Endothelial cell of umbilical vein (primary cell): ENCODE results near the gene TNFSF10. TPM values are rescaled to one million over a fixed set of nuclear protein-coding genes. Genes with fewer than 3 reads are reported as not detected.

Experiments
- BruUV-seq: library from RNA; stranded (reverse); fragments of 400-500 nt; replicated peaks from 2 replicates; lab custom pipeline; 2021; lab: Mats Ljungman, UMichigan
- CTCF ChIA-PET: fragments of 300-600, 350-600 bp; sonication (Branson Sonifier 250); formaldehyde crosslinking; loops from one replicate; lab custom pipeline; 2021; ENCODE audit warnings: antibody characterized with exemption, inconsistent platforms; lab: Charles Lee
- POLR2A ChIA-PET: fragments of 300-600, 350-600 bp; sonication (Branson Sonifier 250); formaldehyde crosslinking; loops from one replicate; lab custom pipeline; 2021; ENCODE audit warnings: antibody characterized with exemption, inconsistent platforms; lab: Charles Lee
- DNase-seq: peaks from one replicate; pipeline ENCODE4 v3.0.0-alpha.2; 2011; ENCODE audit warnings: low read depth, low spot score
- FAIRE-seq: peaks from 2 replicates; lab custom pipeline; 2011; peaks lifted over from hg19 to GRCh38; lab: Jason Lieb, UNC
- H2AFZ ChIP-seq: 2 replicates; pipeline ENCODE4 v1.6.0; 2012; ENCODE audit warnings: low read depth, low read length, control low read depth, inconsistent platforms
- H3K27ac ChIP-seq: 2 replicates; pipeline ENCODE4 v1.5.1; 2011; ENCODE audit warnings: low read depth, mild to moderate bottlenecking, control low read depth, low read length, moderate library complexity; ENCODE audit not compliant: insufficient read depth
- H3K27me3 ChIP-seq, 2 experiments: 2 replicates each; pipeline versions ENCODE4 v1.6.0 to v1.6.1; 2011; ENCODE audit warnings: low read length in 2 of 2, mixed read lengths in 1 of 2; ENCODE audit not compliant: control insufficient read depth in 2 of 2, insufficient read depth in 2 of 2
- H3K36me3 ChIP-seq, 2 experiments: 2 replicates in 1 of 2; 3 replicates in 1 of 2; pipeline ENCODE4 v1.5.1; 2011; ENCODE audit warnings: low read length in 2 of 2, mild to moderate bottlenecking in 1 of 2, moderate library complexity in 1 of 2; ENCODE audit not compliant: control insufficient read depth in 2 of 2, insufficient read depth in 2 of 2; ENCODE audit errors: extremely low read depth in 1 of 2
- H3K4me1 ChIP-seq: 3 replicates; pipeline ENCODE4 v1.5.1; 2011; ENCODE audit warnings: mild to moderate bottlenecking, low read length; ENCODE audit not compliant: control insufficient read depth, insufficient read depth; ENCODE audit errors: extremely low read depth
- H3K4me2 ChIP-seq: 2 replicates; pipeline ENCODE4 v1.6.1; 2011; ENCODE audit warnings: low read length, control low read depth, mixed read lengths; ENCODE audit not compliant: insufficient read depth
- H3K4me3 ChIP-seq, 3 experiments: fragments of 200-600 bp in 1 of 3; sonication (generic), shearing (Covaris generic) in 1 of 3; replicated peaks in 1 of 3; 2 replicates each; pipeline ENCODE4 v1.5.1; 2011 to 2016; ENCODE audit warnings: control low read depth in 3 of 3, low read length in 3 of 3, mild to moderate bottlenecking in 2 of 3, inconsistent platforms in 1 of 3, low read depth in 1 of 3, moderate library complexity in 1 of 3; ENCODE audit not compliant: insufficient read depth in 1 of 3
- H3K79me2 ChIP-seq: 2 replicates; pipeline ENCODE4 v1.6.0; 2012; ENCODE audit warnings: low read length, inconsistent platforms; ENCODE audit not compliant: control insufficient read depth, insufficient read depth
- H3K9ac ChIP-seq: replicated peaks from 2 replicates; pipeline ENCODE3; 2011; ENCODE audit warnings: low read length, control low read depth; ENCODE audit not compliant: insufficient read depth; ENCODE audit errors: extremely low read depth
- H3K9me1 ChIP-seq: replicated peaks from 3 replicates; pipeline ENCODE4 v1.6.0; 2011; ENCODE audit warnings: mild to moderate bottlenecking, low read length; ENCODE audit not compliant: control insufficient read depth, insufficient read depth; ENCODE audit errors: extremely low read depth
- H3K9me3 ChIP-seq: replicated peaks from 2 replicates; pipeline ENCODE4 v1.5.1; 2012; ENCODE audit warnings: low read length, inconsistent platforms; ENCODE audit not compliant: control insufficient read depth, insufficient read depth
- H4K20me1 ChIP-seq: replicated peaks from 2 replicates; pipeline ENCODE3; 2011; ENCODE audit warnings: mild to moderate bottlenecking, low read length; ENCODE audit not compliant: control insufficient read depth, insufficient read depth; ENCODE audit errors: extremely low read depth
- EZH2 ChIP-seq: IDR thresholded peaks from 2 replicates; pipeline ENCODE4 v1.6.1; 2012; ENCODE audit warnings: borderline replicate concordance, low read depth, mild to moderate bottlenecking, moderate library complexity, low read length, inconsistent platforms; ENCODE audit not compliant: severe bottlenecking
- FOS ChIP-seq: IDR thresholded peaks from 2 replicates; pipeline ENCODE4 v1.6.1; 2011; ENCODE audit warnings: mild to moderate bottlenecking, low read length, moderate library complexity, borderline replicate concordance; ENCODE audit not compliant: insufficient read depth
- GATA2 ChIP-seq: IDR thresholded peaks from 2 replicates; pipeline ENCODE4 v1.7.0; 2011; ENCODE audit warnings: low read depth, mild to moderate bottlenecking, moderate library complexity, mixed read lengths, low read length; ENCODE audit not compliant: insufficient read length, insufficient read depth
- JUN ChIP-seq: IDR thresholded peaks from 2 replicates; pipeline ENCODE4 v1.6.1; 2011; ENCODE audit warnings: borderline replicate concordance, low read depth; ENCODE audit not compliant: insufficient read length, insufficient read depth
- MAX ChIP-seq: IDR thresholded peaks from 2 replicates; pipeline ENCODE4 v1.6.1; 2011; ENCODE audit not compliant: insufficient read depth, insufficient read length
- MYC ChIP-seq: IDR thresholded peaks from one replicate; pipeline ENCODE4 v1.6.1; 2011; ENCODE audit warnings: mild to moderate bottlenecking, low read depth, low read length
- POLR2A ChIP-seq: IDR thresholded peaks from 2 replicates; pipeline ENCODE4 v1.6.1; 2012; ENCODE audit warnings: low read depth, mild to moderate bottlenecking, control low read depth, low read length
- POLR2AphosphoS5 ChIP-seq: IDR thresholded peaks from 2 replicates; pipeline ENCODE4 v1.6.1; 2012; ENCODE audit warnings: low read depth, mild to moderate bottlenecking, control low read depth, low read length, moderate library complexity; ENCODE audit not compliant: insufficient read depth
- dilution Hi-C: fragments of 300-500 bp; cut with MboI; formaldehyde crosslinking; loops from one replicate; pipeline ENCODE4 v1.15.0; 2019; ENCODE audit warnings: low sequenced_read_pairs; ENCODE audit not compliant: extremely low pct_ligation_motif_present
- intact Hi-C: fragments of 100-400 bp; cut with micrococcal nuclease; formaldehyde crosslinking; loops from one replicate; pipeline ENCODE4 v1.10.0; 2022
- polyA plus RNA-seq, 4 experiments: library from polyadenylated mRNA; depleted of rRNA in 3 of 4; stranded (reverse) in 3 of 4; unstranded in 1 of 4; fragments of >200 nt; gene quantifications; 2 replicates each; pipeline versions ENCODE4 v1.2.1 to v1.2.3, GENCODE V29; 2011 to 2012; ENCODE audit warnings: missing spikeins in 1 of 4
- total RNA-seq: library from RNA; stranded (reverse); gene quantifications from 2 replicates; pipeline ENCODE4 v1.2.3, GENCODE V29; 2021
- TF ChIP-seq, protein P1 (sequence below), 2 donors: IDR thresholded peaks; 1 replicate in 1 of 2; 2 replicates in 1 of 2; pipeline ENCODE4 v1.5.1; 2011; ENCODE audit warnings: low read length in 2 of 2, mild to moderate bottlenecking in 2 of 2, moderate library complexity in 2 of 2, control low read depth in 1 of 2, inconsistent platforms in 1 of 2, low read depth in 1 of 2; ENCODE audit not compliant: insufficient read depth in 1 of 2; ENCODE audit errors: extremely low read depth in 1 of 2

The TNFSF10 gene
- total and polyA plus RNA-seq, 2 donors (not counting 3 experiments of a cell fraction or from before 2014, with no cell fraction given): 31.2 to 55.0 TPM

GRCh38 chr3:172506094-172506493, 17.1 kb downstream of the TNFSF10 start:
- ChIA-PET POLR2A (interaction anchor here (0.7 kb wide), 1 partner anchor 88 kb away, joined by 5 read pairs; no protein-coding TSS in a partner anchor), CTCF (interaction anchor here (0.6 kb wide), 1 partner anchor 90 kb away, joined by 3 read pairs; no protein-coding TSS in a partner anchor)
- Histone ChIP-seq H3K4me2 (no peak overlapping the region), H3K9me3 (no peaks in the 10 kb centered on the region), H3K4me3 (no peak overlapping the region), H3K27ac (no peak overlapping the region), H3K36me3 (peaks cover 0 to 25% of the 10 kb centered on the region in 2 experiments), H3K4me1 (no peaks in the 10 kb centered on the region), H2AFZ (no peak overlapping the region), H3K27me3 (no peaks in the 10 kb centered on the region), H4K20me1 (no peaks in the 10 kb centered on the region), H3K9ac (no peak overlapping the region), H3K9me1 (no peaks in the 10 kb centered on the region), H3K79me2 (no peaks in the 10 kb centered on the region)
- dilution Hi-C loops (no loop called here), intact Hi-C loops (no loop called here)
- no peak for FAIRE-seq
- TF ChIP-seq POLR2AphosphoS5: no peak
- TF ChIP-seq, protein P1, sequence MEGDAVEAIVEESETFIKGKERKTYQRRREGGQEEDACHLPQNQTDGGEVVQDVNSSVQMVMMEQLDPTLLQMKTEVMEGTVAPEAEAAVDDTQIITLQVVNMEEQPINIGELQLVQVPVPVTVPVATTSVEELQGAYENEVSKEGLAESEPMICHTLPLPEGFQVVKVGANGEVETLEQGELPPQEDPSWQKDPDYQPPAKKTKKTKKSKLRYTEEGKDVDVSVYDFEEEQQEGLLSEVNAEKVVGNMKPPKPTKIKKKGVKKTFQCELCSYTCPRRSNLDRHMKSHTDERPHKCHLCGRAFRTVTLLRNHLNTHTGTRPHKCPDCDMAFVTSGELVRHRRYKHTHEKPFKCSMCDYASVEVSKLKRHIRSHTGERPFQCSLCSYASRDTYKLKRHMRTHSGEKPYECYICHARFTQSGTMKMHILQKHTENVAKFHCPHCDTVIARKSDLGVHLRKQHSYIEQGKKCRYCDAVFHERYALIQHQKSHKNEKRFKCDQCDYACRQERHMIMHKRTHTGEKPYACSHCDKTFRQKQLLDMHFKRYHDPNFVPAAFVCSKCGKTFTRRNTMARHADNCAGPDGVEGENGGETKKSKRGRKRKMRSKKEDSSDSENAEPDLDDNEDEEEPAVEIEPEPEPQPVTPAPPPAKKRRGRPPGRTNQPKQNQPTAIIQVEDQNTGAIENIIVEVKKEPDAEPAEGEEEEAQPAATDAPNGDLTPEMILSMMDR (IDR thresholded peaks at IDR 0.05; ENCODE audit: extremely low read depth in 1 of 2, insufficient read depth in 1 of 2, low read depth in 1 of 2, low read length in 2 of 2): no peak
- TF ChIP-seq GATA2: no peak
- TF ChIP-seq FOS: no peak
- no peak for TF ChIP-seq POLR2A
- no peak for TF ChIP-seq MYC
- no peak for TF ChIP-seq EZH2
- no peak for TF ChIP-seq JUN
- TF ChIP-seq MAX: no peak
- BruUV-seq: no TSS peak
- DNase-seq: no peak
